ENCODE data around the gene FAM131B. TPM values are rescaled to one million over a fixed set of nuclear protein-coding genes. Genes with fewer than 3 reads are reported as not detected.

Gene FAM131B
- total and polyA plus RNA-seq, 9 of the 15 experiments (the other 6 are each of a cell fraction or from before 2014, with no cell fraction given) = 0.03 to 0.04 TPM; not detected in 7

GRCh38 chr7:143369678-143370651, 7.5 kb upstream of the FAM131B start (continued):
- TF ChIP-seq ZHX1 (conservative IDR thresholded peaks at IDR 0.05; ENCODE audit: low read length) = no peak
- TF ChIP-seq CHD4 (IDR thresholded peaks at IDR 0.05; ENCODE audit: insufficient read depth, insufficient replicate concordance, low read depth, low read length, poor library complexity, severe bottlenecking) = no peak
- peak; percentile 80; the same call in 1 of the 2 replicates for TF ChIP-seq NFXL1 (CRISPR knock-in tag; IDR thresholded peaks at IDR 0.05)
- TF ChIP-seq, protein P1, sequence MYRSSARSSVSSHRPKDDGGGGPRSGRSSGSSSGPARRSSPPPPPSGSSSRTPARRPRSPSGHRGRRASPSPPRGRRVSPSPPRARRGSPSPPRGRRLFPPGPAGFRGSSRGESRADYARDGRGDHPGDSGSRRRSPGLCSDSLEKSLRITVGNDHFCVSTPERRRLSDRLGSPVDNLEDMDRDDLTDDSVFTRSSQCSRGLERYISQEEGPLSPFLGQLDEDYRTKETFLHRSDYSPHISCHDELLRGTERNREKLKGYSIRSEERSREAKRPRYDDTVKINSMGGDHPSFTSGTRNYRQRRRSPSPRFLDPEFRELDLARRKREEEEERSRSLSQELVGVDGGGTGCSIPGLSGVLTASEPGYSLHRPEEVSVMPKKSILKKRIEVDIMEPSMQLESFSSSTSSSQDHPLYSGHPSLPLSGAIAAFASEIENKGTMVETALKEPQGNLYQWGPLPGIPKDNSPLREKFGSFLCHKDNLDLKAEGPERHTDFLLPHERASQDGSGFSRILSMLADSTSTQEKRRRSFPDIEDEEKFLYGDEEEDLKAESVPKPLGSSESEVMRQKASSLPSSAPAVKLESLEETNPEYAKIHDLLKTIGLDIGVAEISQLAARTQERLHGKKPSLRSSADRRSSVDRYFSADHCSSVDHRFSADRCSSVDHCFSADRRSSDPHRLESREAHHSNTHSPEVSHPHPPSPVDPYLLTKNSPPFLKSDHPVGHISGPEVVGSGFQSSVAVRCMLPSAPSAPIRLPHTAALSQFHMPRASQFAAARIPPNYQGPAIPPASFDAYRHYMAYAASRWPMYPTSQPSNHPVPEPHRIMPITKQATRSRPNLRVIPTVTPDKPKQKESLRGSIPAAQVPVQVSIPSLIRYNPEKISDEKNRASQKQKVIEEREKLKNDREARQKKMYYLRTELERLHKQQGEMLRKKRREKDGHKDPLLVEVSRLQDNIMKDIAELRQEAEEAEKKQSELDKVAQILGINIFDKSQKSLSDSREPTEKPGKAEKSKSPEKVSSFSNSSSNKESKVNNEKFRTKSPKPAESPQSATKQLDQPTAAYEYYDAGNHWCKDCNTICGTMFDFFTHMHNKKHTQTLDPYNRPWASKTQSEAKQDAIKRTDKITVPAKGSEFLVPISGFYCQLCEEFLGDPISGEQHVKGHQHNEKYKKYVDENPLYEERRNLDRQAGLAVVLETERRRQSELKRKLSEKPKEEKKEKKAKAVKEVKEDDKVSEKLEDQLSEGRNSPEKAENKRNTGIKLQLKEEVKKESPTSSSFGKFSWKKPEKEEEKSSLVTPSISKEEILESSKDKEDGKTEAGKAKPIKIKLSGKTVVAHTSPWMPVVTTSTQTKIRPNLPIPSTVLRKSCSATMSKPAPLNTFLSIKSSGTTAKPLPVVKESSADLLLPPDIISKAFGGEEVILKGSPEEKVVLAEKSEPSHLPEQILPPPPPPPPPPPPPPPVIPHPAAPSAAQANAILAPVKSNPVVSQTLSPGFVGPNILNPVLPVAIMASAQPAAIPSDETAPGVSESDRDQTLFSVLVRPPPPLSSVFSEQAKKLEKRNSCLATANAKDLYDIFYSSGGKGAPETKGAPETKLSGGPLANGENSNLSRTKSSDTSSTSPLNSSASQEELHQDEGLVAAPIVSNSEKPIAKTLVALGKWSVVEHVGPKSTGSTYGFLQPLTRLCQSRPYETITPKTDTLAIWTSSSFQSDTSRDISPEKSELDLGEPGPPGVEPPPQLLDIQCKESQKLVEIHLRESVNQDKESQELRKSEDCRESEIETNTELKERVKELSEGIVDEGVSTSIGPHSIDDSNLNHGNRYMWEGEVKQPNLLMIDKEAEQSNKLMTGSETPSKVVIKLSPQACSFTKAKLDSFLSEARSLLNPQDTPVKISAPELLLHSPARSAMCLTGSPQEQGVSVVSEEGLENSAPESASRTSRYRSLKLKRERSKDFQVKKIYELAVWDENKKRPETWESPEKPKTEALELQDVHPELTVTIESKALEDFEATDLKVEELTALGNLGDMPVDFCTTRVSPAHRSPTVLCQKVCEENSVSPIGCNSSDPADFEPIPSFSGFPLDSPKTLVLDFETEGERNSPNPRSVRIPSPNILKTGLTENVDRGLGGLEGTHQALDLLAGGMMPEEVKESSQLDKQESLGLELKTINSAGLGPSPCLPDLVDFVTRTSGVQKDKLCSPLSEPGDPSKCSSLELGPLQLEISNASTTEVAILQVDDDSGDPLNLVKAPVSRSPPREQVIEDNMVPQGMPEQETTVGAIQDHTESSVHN (IDR thresholded peaks at IDR 0.05; ENCODE audit: borderline replicate concordance in 1 of 2, low read depth in 1 of 2) = no peak
- TF ChIP-seq POLR3A (IDR thresholded peaks at IDR 0.05; ENCODE audit: borderline replicate concordance, extremely low read depth, insufficient read depth, insufficient read length) = no peak
- TF ChIP-seq ZNF589 (CRISPR knock-in tag; IDR thresholded peaks at IDR 0.05; ENCODE audit: low read depth) = peak; percentile 98
- TF ChIP-seq CTCF (IDR thresholded peaks at IDR 0.05 in 2 of 3, conservative IDR thresholded peaks at IDR 0.05 in 1 of 3; ENCODE audit: insufficient read depth in 2 of 3, low read depth in 1 of 3, low read length in 3 of 3) = no peak
- TF ChIP-seq CREB3 (tag; conservative IDR thresholded peaks at IDR 0.05; ENCODE audit: low read depth) = peak; percentile 99
- no peak for TF ChIP-seq CTBP1 (IDR thresholded peaks at IDR 0.05; ENCODE audit: borderline replicate concordance)
- no peak for TF ChIP-seq CC2D1A (IDR thresholded peaks at IDR 0.05)
